ENCODE data around the gene RFX5.

- TF ChIP-seq ZNF274 (IDR thresholded peaks at IDR 0.05; ENCODE audit: low read depth, low read length) (no peak), YY1 (IDR thresholded peaks at IDR 0.05; ENCODE audit: insufficient read depth, insufficient read length) (no peak), SUZ12 (IDR thresholded peaks at IDR 0.05; ENCODE audit: extremely low read depth, insufficient read depth, insufficient read length) (no peak)
These were observed 37.5 kb upstream of the RFX5 start for GRCh38 chr1:151384584-151384983.
